HepG2 (cell line): ENCODE data around the gene C1orf74.

Experiments used
- ATF5 ChIP-seq: sonication (generic); formaldehyde crosslinking; IDR thresholded peaks from 2 replicates; pipeline ENCODE4 v1.4.0; 2020; ENCODE audit warnings: mild to moderate bottlenecking, low read depth, missing genetic modification reagents
- CTCF ChIP-seq: sonication (generic); formaldehyde crosslinking; IDR thresholded peaks from 2 replicates; pipeline ENCODE4 v1.5.0; 2020; ENCODE audit warnings: mild to moderate bottlenecking, missing genetic modification reagents, moderate library complexity
- NR2F2 ChIP-seq: IDR thresholded peaks from 2 replicates; pipeline ENCODE4 v1.6.1; 2012; ENCODE audit warnings: low read depth, inconsistent platforms, borderline replicate concordance
- POLR2A ChIP-seq, 2 experiments: IDR thresholded peaks; 2 replicates each; pipeline ENCODE4 v1.6.1; 2011; ENCODE audit warnings: low read depth in 2 of 2, low read length in 2 of 2, mild to moderate bottlenecking in 1 of 2, moderate library complexity in 1 of 2; ENCODE audit not compliant: insufficient read depth in 1 of 2
- RBM22 ChIP-seq: fragments of 200-400 bp; formaldehyde crosslinking; optimal IDR thresholded peaks from 2 replicates; pipeline ENCODE3; 2017; ENCODE audit warnings: mild to moderate bottlenecking, low read length, moderate library complexity
- ZFX ChIP-seq: sonication (generic); formaldehyde crosslinking; IDR thresholded peaks from 2 replicates; pipeline ENCODE4 v1.4.0; 2020; ENCODE audit warnings: mild to moderate bottlenecking, low read depth, missing genetic modification reagents, moderate library complexity
- ZNF30 ChIP-seq: sonication (generic); formaldehyde crosslinking; IDR thresholded peaks from 2 replicates; pipeline ENCODE4 v1.5.0; 2020; ENCODE audit warnings: mild to moderate bottlenecking, missing genetic modification reagents
- TF ChIP-seq, protein P1 (sequence below): sonication (generic); formaldehyde crosslinking; IDR thresholded peaks from 2 replicates; pipeline ENCODE4 v1.4.0; 2020; ENCODE audit warnings: missing genetic modification reagents
- TF ChIP-seq, protein P2 (sequence below): sonication (generic); formaldehyde crosslinking; IDR thresholded peaks from 2 replicates; pipeline ENCODE4 v1.8.1; 2023; ENCODE audit warnings: mild to moderate bottlenecking, inconsistent platforms, moderate library complexity, missing genetic modification reagents, borderline replicate concordance

GRCh38 chr1:209746451-209747165, 37.8 kb downstream of the C1orf74 start:
- no peak for TF ChIP-seq POLR2A (IDR thresholded peaks at IDR 0.05; ENCODE audit: insufficient read depth in 1 of 2, low read depth in 2 of 2, low read length in 2 of 2)
- TF ChIP-seq CTCF: no peak
- no peak for TF ChIP-seq RBM22
- TF ChIP-seq, protein P1, sequence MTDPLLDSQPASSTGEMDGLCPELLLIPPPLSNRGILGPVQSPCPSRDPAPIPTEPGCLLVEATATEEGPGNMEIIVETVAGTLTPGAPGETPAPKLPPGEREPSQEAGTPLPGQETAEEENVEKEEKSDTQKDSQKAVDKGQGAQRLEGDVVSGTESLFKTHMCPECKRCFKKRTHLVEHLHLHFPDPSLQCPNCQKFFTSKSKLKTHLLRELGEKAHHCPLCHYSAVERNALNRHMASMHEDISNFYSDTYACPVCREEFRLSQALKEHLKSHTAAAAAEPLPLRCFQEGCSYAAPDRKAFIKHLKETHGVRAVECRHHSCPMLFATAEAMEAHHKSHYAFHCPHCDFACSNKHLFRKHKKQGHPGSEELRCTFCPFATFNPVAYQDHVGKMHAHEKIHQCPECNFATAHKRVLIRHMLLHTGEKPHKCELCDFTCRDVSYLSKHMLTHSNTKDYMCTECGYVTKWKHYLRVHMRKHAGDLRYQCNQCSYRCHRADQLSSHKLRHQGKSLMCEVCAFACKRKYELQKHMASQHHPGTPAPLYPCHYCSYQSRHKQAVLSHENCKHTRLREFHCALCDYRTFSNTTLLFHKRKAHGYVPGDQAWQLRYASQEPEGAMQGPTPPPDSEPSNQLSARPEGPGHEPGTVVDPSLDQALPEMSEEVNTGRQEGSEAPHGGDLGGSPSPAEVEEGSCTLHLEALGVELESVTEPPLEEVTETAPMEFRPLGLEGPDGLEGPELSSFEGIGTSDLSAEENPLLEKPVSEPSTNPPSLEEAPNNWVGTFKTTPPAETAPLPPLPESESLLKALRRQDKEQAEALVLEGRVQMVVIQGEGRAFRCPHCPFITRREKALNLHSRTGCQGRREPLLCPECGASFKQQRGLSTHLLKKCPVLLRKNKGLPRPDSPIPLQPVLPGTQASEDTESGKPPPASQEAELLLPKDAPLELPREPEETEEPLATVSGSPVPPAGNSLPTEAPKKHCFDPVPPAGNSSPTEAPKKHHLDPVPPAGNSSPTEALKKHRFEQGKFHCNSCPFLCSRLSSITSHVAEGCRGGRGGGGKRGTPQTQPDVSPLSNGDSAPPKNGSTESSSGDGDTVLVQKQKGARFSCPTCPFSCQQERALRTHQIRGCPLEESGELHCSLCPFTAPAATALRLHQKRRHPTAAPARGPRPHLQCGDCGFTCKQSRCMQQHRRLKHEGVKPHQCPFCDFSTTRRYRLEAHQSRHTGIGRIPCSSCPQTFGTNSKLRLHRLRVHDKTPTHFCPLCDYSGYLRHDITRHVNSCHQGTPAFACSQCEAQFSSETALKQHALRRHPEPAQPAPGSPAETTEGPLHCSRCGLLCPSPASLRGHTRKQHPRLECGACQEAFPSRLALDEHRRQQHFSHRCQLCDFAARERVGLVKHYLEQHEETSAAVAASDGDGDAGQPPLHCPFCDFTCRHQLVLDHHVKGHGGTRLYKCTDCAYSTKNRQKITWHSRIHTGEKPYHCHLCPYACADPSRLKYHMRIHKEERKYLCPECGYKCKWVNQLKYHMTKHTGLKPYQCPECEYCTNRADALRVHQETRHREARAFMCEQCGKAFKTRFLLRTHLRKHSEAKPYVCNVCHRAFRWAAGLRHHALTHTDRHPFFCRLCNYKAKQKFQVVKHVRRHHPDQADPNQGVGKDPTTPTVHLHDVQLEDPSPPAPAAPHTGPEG: no peak
- TF ChIP-seq NR2F2: no peak
- TF ChIP-seq ZFX (CRISPR knock-in tag): no peak
- no peak for TF ChIP-seq ZNF30 (CRISPR knock-in tag)
- TF ChIP-seq ATF5 (CRISPR knock-in tag): no peak
- TF ChIP-seq, protein P2, sequence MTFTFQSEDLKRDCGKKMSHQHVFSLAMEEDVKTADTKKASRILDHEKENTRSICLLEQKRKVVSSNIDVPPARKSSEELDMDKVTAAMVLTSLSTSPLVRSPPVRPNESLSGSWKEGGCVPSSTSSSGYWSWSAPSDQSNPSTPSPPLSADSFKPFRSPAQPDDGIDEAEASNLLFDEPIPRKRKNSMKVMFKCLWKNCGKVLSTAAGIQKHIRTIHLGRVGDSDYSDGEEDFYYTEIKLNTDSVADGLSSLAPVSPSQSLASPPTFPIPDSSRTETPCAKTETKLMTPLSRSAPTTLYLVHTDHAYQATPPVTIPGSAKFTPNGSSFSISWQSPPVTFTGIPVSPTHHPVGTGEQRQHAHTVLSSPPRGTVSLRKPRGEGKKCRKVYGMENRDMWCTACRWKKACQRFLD (CRISPR knock-in tag): no peak
